Loucy (cell line): ENCODE data around the gene OBI1.

Source experiments
- H2AFZ ChIP-seq: fragments of 200-600 bp; sonication (generic); 2 replicates; pipeline ENCODE4 v1.6.0; 2016; ENCODE audit warnings: antibody characterized with exemption, mild to moderate bottlenecking, low read length, moderate library complexity
- H3F3A ChIP-seq: fragments of 200-600 bp; 2 replicates; pipeline ENCODE4 v1.6.0; 2016; ENCODE audit warnings: antibody characterized with exemption, low read depth, mild to moderate bottlenecking
- H3K27me3 ChIP-seq: fragments of 200-600 bp; sonication (generic); 2 replicates; pipeline ENCODE4 v1.6.1; 2014; ENCODE audit warnings: low read length, mild to moderate bottlenecking; ENCODE audit not compliant: insufficient read depth, poor library complexity, severe bottlenecking
- H3K36me3 ChIP-seq: fragments of 200-600 bp; sonication (generic); 2 replicates; pipeline ENCODE4 v1.6.1; 2016; ENCODE audit warnings: low read length; ENCODE audit not compliant: insufficient read depth
- H3K4me1 ChIP-seq: fragments of 200-600 bp; sonication (generic); 2 replicates; pipeline ENCODE4 v1.5.1; 2014; ENCODE audit warnings: low read length, mild to moderate bottlenecking; ENCODE audit not compliant: insufficient read depth, poor library complexity, severe bottlenecking
- H3K4me2 ChIP-seq: fragments of 200-600 bp; sonication (generic); 2 replicates; pipeline ENCODE4 v1.6.0; 2014; ENCODE audit warnings: antibody characterized with exemption, low read length, low read depth, mild to moderate bottlenecking; ENCODE audit not compliant: poor library complexity, severe bottlenecking
- H3K4me3 ChIP-seq: fragments of 200-600 bp; sonication (generic); 2 replicates; pipeline ENCODE4 v1.5.1; 2014; ENCODE audit warnings: low read length, mild to moderate bottlenecking, mixed read lengths; ENCODE audit not compliant: poor library complexity, severe bottlenecking
- H3K79me2 ChIP-seq: fragments of 200-600 bp; sonication (generic); 2 replicates; pipeline ENCODE4 v1.6.1; 2014; ENCODE audit warnings: low read length; ENCODE audit not compliant: insufficient read depth
- H3K9ac ChIP-seq: fragments of 200-600 bp; sonication (generic); 2 replicates; pipeline ENCODE4 v1.6.0; 2014; ENCODE audit warnings: mild to moderate bottlenecking, low read depth, low read length, moderate library complexity; ENCODE audit not compliant: poor library complexity, severe bottlenecking
- H3K9me2 ChIP-seq: fragments of 200-600 bp; sonication (generic); replicated peaks from 2 replicates; pipeline ENCODE4 v1.6.1; 2016; ENCODE audit warnings: low read depth, low read length, mixed read lengths
- H3K9me3 ChIP-seq: fragments of 200-600 bp; sonication (generic); 2 replicates; pipeline ENCODE4 v1.6.1; 2014; ENCODE audit warnings: mild to moderate bottlenecking, antibody characterized with exemption, low read length, low read depth; ENCODE audit not compliant: insufficient read depth
- H4K20me1 ChIP-seq: fragments of 200-600 bp; sonication (generic); 2 replicates; pipeline ENCODE4 v1.6.0; 2014; ENCODE audit warnings: antibody characterized with exemption, low read length, mild to moderate bottlenecking; ENCODE audit not compliant: insufficient read depth, poor library complexity, severe bottlenecking
- CTCF ChIP-seq: fragments of 200-600 bp; sonication (generic); conservative IDR thresholded peaks from 2 replicates; pipeline ENCODE4 v1.5.1; 2014; ENCODE audit warnings: mild to moderate bottlenecking, antibody characterized with exemption, low read length
- EZH2phosphoT487 ChIP-seq: fragments of 200-600 bp; IDR thresholded peaks from 2 replicates; pipeline ENCODE4 v1.6.1; 2018; ENCODE audit warnings: antibody characterized with exemption, mild to moderate bottlenecking, moderate library complexity, borderline replicate concordance

The OBI1 gene

GRCh38 chr13:78659732-78660494 lies 958 bp upstream of the OBI1 start:
- Histone ChIP-seq H3K4me3 (peak overlapping the region; percentile 78), H3K79me2 (peaks cover 49% of the 10 kb centered on the region), H3K9ac (peak overlapping the region; percentile 99), H3K9me2 (no peaks in the 10 kb centered on the region), H3F3A (no peaks in the 10 kb centered on the region), H3K36me3 (no peaks in the 10 kb centered on the region), H3K9me3 (no peaks in the 10 kb centered on the region), H3K4me2 (peak overlapping the region; percentile 99), H3K4me1 (peaks cover 56% of the 10 kb centered on the region), H4K20me1 (peaks cover 33% of the 10 kb centered on the region), H2AFZ (peak overlapping the region; percentile 76), H3K27me3 (no peaks in the 10 kb centered on the region)
- TF ChIP-seq CTCF = peak; percentile 40
- no peak for TF ChIP-seq EZH2phosphoT487

- Histone ChIP-seq H3K27me3 (no peaks in the 10 kb centered on the region), H4K20me1 (peaks cover 38% of the 10 kb centered on the region), H3K4me3 (peak overlapping the region; percentile 78), H3K79me2 (peaks cover 55% of the 10 kb centered on the region), H3K9me3 (no peaks in the 10 kb centered on the region), H3K4me2 (peak overlapping the region; percentile 99), H3K9me2 (no peaks in the 10 kb centered on the region), H3K9ac (peak overlapping the region; percentile 99), H3K36me3 (no peaks in the 10 kb centered on the region), H2AFZ (peak overlapping the region; percentile 76), H3F3A (no peaks in the 10 kb centered on the region), H3K4me1 (peaks cover 61% of the 10 kb centered on the region)
- no peak for TF ChIP-seq CTCF
- no peak for TF ChIP-seq EZH2phosphoT487
Observed at GRCh38 chr13:78659450-78659730, 435 bp upstream of the OBI1 start.

- peak overlapping the region; percentile 78 for H3K4me3 ChIP-seq
- peaks cover 52% of the 10 kb centered on the region for H4K20me1 ChIP-seq
- H3K4me1 ChIP-seq = peaks cover 75% of the 10 kb centered on the region
- H3K9me3 ChIP-seq = no peaks in the 10 kb centered on the region
- peak overlapping the region; percentile 99 for H3K9ac ChIP-seq
- no peaks in the 10 kb centered on the region for H3K9me2 ChIP-seq
- no peaks in the 10 kb centered on the region for H3K27me3 ChIP-seq
- H3F3A ChIP-seq = no peaks in the 10 kb centered on the region
- peak overlapping the region; percentile 99 for H3K4me2 ChIP-seq
- peaks cover 69% of the 10 kb centered on the region for H3K79me2 ChIP-seq
- no peak overlapping the region for H2AFZ ChIP-seq
- H3K36me3 ChIP-seq = no peaks in the 10 kb centered on the region
- TF ChIP-seq EZH2phosphoT487 = no peak
- TF ChIP-seq CTCF = no peak
Observed at GRCh38 chr13:78657699-78658629, 991 bp downstream of the OBI1 start.
